Ovary (tissue), 9 donors: Measurements from ENCODE around the gene NTRK2. TPM values are rescaled to one million over a fixed set of nuclear protein-coding genes. Genes with fewer than 3 reads are reported as not detected.

Experiments used
- DNase-seq, 5 donors: peaks; one replicate each; pipeline ENCODE4 v3.0.0-alpha.2; 2019 to 2020
- H3K27ac ChIP-seq, 2 donors: fragments of 200-600 bp; one replicate each; pipeline versions ENCODE4 v1.5.1 to v1.8.0; 2019 to 2022
- H3K27me3 ChIP-seq: fragments of 200-600 bp; one replicate; pipeline ENCODE4 v1.8.0; 2022
- H3K36me3 ChIP-seq: fragments of 200-600 bp; sonication (generic); one replicate; pipeline ENCODE4 v1.5.1; 2019
- H3K4me1 ChIP-seq: one replicate; pipeline ENCODE4 v1.8.1; 2013; ENCODE audit warnings: mild to moderate bottlenecking, moderate library complexity; ENCODE audit not compliant: insufficient read depth
- H3K4me3 ChIP-seq: fragments of 200-600 bp; sonication (generic); one replicate; pipeline ENCODE4 v1.5.1; 2017
- H3K9me3 ChIP-seq, 2 donors: fragments of 200-600 bp in 1 of 2; sonication (generic) in 1 of 2; one replicate each; pipeline versions ENCODE4 v1.5.1 to v1.8.1; 2013 to 2019; ENCODE audit warnings: mild to moderate bottlenecking in 1 of 2, moderate library complexity in 1 of 2
- EP300 ChIP-seq: sonication (generic); formaldehyde crosslinking; IDR thresholded peaks from one replicate; pipeline ENCODE4 v1.6.1; 2017; ENCODE audit warnings: antibody characterized with exemption
- POLR2A ChIP-seq: fragments of 450-650 bp; IDR thresholded peaks from one replicate; pipeline ENCODE4 v1.6.1; 2017; ENCODE audit warnings: antibody characterized with exemption, mild to moderate bottlenecking, moderate library complexity
- WGBS, 3 donors: extraction: QIAGEN DNeasy Blood & Tissue Kit in 1 of 3; methylation state at CpG; one replicate each; pipeline versions ENCODE4 v1.1.5 to v1.1.7; 2013 to 2017; 5-methylcytosine and 5-hydroxymethylcytosine counted together
- intact Hi-C, 4 donors: fragments of 100-400 bp; cut with DNase I; formaldehyde crosslinking; loops; one replicate each; pipeline versions ENCODE4 v1.11.0 to v1.15.1; 2022 to 2023
- polyA plus RNA-seq, 2 donors: library from polyadenylated mRNA; stranded (reverse); fragments of 200-250 nt in 1 of 2; fragments of 350-450 nt in 1 of 2; fragmentation: Illumina TruSeq in 1 of 2; extraction: RNeasy Lipid Tissue Mini Kit (QIAGEN cat#74804) in 1 of 2; gene quantifications; one replicate each; pipeline ENCODE4 v1.2.3, GENCODE V29; 2013 to 2014
- total RNA-seq, 7 donors: library from RNA; depleted of rRNA in 2 of 7; stranded (reverse); fragments of >200 nt in 2 of 7; fragmentation: NEBNext Ultra II Directional in 3 of 7; extraction: Animal tissue kit (Norgen Biotek cat#: 25700) in 3 of 7; gene quantifications; one replicate each; pipeline versions ENCODE4 v1.1.0 to v1.2.4, GENCODE V29; 2016 to 2023
- TF ChIP-seq, protein P1 (sequence below), 3 donors: fragments of 450-650 bp in 2 of 3; fragments of 200-600 bp in 1 of 3; IDR thresholded peaks; one replicate each; pipeline versions ENCODE4 v1.5.1 to v1.8.0; 2016 to 2022; ENCODE audit warnings: antibody characterized with exemption in 3 of 3, mild to moderate bottlenecking in 1 of 3
- donor health status: DM: no; HTN: no; CAD: no; lungs with moderate emphysema.
- donor health status: DM: no; HTN: no; CAD: no.
- donor health status: Bipolar disorder and iron deficiency.
- donor health status: DM: yes; HTN: yes; CAD: no.
- donor health status: DM: no; HTN: no; CAD: no.
- donor health status: DM: yes; HTN: yes; CAD: no.

NTRK2 gene
- total and polyA plus RNA-seq, 9 donors, result 6.4 to 31.1 (median 10.8) TPM

DNA sequence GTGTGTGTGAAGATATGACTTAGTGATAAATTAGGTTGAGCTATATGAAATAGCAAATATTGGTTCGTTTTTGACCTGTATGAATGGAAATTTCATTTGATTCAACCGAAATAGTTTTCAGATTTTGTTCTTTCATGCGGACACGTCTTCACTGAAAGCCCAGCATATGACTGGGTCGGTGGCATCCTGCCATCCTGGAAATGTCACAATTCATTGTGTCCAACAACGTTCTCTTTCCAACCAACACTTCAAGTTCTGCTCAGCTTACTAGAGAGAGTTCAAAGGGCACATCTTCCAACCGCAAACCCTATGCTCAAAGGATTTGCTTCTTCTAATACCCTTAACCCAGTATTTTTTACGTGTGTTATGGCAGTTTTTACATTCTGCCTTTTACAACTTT, 252.5 kb downstream of the NTRK2 start:
- 90 to 93% (median 93%) methylated on average over 8 of the region's 8 CpGs for WGBS, 3 donors
- no peak for DNase-seq
- intact Hi-C loops, result no loop called here

DNA sequence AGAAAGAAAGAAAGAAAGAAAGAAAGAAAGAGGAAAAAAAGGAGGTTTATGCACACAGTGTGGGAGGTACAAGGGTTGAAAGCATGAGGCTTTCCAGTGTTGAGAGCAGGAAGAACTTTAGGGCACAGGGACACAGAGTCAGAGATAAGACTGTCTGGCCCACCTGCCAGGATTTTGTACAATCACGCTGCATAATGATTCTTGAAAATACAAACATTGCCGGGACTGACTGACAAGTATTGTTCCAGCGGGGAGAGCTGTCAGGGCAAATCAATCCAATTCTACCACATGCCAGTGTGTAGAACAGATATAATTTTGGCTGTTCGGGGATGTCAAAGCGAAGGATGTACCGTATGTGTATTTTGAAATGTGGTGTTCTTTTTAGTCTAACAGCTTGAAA, 254.7 kb downstream of the NTRK2 start:
- WGBS, 3 donors, result 66 to 78% (median 67%) methylated on average over 6 of the region's 6 CpGs
- H3K36me3 ChIP-seq, result no peaks in the 10 kb centered on the region
- H3K27ac ChIP-seq, result no peak overlapping the region
- DNase-seq, result no peak
- no peaks in the 10 kb centered on the region for H3K9me3 ChIP-seq
- TF ChIP-seq EP300 (no peak), POLR2A (no peak)
- TF ChIP-seq, protein P1, sequence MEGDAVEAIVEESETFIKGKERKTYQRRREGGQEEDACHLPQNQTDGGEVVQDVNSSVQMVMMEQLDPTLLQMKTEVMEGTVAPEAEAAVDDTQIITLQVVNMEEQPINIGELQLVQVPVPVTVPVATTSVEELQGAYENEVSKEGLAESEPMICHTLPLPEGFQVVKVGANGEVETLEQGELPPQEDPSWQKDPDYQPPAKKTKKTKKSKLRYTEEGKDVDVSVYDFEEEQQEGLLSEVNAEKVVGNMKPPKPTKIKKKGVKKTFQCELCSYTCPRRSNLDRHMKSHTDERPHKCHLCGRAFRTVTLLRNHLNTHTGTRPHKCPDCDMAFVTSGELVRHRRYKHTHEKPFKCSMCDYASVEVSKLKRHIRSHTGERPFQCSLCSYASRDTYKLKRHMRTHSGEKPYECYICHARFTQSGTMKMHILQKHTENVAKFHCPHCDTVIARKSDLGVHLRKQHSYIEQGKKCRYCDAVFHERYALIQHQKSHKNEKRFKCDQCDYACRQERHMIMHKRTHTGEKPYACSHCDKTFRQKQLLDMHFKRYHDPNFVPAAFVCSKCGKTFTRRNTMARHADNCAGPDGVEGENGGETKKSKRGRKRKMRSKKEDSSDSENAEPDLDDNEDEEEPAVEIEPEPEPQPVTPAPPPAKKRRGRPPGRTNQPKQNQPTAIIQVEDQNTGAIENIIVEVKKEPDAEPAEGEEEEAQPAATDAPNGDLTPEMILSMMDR (IDR thresholded peaks at IDR 0.05), result no peak
- no peak overlapping the region for H3K4me3 ChIP-seq
- H3K4me1 ChIP-seq, result no peaks in the 10 kb centered on the region
- intact Hi-C loops, result no loop called here
- H3K27me3 ChIP-seq, result no peaks in the 10 kb centered on the region

More for the DNA sequence above, 252.5 kb downstream of the NTRK2 start:
- Histone ChIP-seq H3K27ac (no peak overlapping the region), H3K4me1 (no peaks in the 10 kb centered on the region), H3K36me3 (no peaks in the 10 kb centered on the region), H3K9me3 (no peaks in the 10 kb centered on the region), H3K4me3 (no peak overlapping the region), H3K27me3 (no peaks in the 10 kb centered on the region)
- TF ChIP-seq EP300 (no peak), POLR2A (no peak)
- TF ChIP-seq, protein P1 (IDR thresholded peaks at IDR 0.05), result no peak

DNA sequence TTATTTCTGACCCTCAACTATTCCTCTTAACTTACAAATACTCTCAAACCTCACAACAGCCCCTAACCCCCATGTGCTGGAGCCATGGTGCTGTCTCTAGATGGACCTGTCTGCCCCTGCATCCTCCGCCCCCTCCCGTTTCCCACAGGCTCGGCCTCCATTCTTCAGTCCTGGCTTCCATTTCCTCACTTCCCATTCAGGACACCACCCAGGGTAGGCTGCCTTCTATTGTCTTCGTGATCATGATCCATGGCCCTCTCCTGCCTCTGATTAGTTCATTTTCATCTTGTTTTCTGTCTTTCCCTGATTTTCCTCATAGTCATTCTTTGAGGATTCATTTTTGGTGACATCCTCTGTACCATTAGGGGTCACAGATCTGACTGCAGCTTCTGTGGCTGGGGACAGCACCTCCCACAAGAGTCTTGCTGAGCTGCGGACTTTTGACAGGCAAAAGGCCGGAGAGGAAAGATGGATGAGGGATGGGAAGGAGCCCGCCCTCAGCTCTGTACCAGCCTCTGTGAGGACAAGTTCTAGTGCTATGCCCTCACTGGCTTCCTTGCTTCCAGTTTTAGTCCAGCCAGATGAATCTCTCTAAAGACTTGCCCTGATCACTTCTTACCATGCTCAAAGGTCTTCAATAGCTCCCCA, 255.8 kb downstream of the NTRK2 start:
- Histone ChIP-seq H3K27ac (no peak overlapping the region), H3K36me3 (no peaks in the 10 kb centered on the region), H3K9me3 (no peaks in the 10 kb centered on the region), H3K4me3 (no peak overlapping the region), H3K4me1 (no peaks in the 10 kb centered on the region), H3K27me3 (no peaks in the 10 kb centered on the region)
- WGBS, 3 donors, result 95 to 98% (median 95%) methylated on average over 7 of the region's 7 CpGs
- DNase-seq, result no peak
- intact Hi-C loops, result no loop called here
- TF ChIP-seq POLR2A (no peak), EP300 (no peak)
- TF ChIP-seq, protein P1 (IDR thresholded peaks at IDR 0.05), result no peak

DNA sequence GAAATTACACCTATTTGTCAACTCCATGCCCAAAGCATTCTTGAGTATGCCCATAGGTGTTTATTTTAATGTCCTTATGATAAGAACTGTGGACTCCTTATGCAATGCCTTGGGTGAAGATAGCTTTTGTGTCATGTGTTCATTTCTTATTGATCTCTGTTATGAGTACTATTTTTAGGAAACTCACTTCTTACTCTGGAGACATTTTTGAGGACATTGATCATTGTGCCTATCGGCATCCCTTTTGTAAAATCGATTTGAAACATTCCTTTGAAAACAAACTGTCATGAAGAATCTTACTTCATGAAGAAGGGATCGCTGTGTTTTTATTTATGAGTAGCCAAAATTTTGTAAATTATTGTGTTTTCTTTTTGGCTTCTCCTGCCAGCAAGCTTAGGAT, 257.3 kb downstream of the NTRK2 start:
- intact Hi-C loops, result no loop called here
- no peaks in the 10 kb centered on the region for H3K27me3 ChIP-seq
- TF ChIP-seq POLR2A (no peak), EP300 (no peak)
- TF ChIP-seq, protein P1 (IDR thresholded peaks at IDR 0.05), result no peak
- H3K4me3 ChIP-seq, result no peak overlapping the region
- H3K27ac ChIP-seq, result no peak overlapping the region
- H3K36me3 ChIP-seq, result no peaks in the 10 kb centered on the region
- no peak for DNase-seq
- H3K4me1 ChIP-seq, result no peaks in the 10 kb centered on the region
- WGBS, 3 donors, result 96 to 98% (median 97%) methylated on average over 3 of the region's 3 CpGs
- H3K9me3 ChIP-seq, result no peaks in the 10 kb centered on the region
